Tongue (tissue), 2 donors: Measurements from ENCODE around the gene CABYR. TPM values are rescaled to one million over a fixed set of nuclear protein-coding genes. Genes with fewer than 3 reads are reported as not detected.
"Not testable (repeated sequence)": the region's sequence is repeated elsewhere in the genome, so short reads cannot be mapped to it uniquely, and the experiment has no call there.

ENCODE experiments used
- DNase-seq: peaks from one replicate; pipeline ENCODE4 v3.0.0-alpha.2; 2015
- total RNA-seq: library from RNA; depleted of rRNA; stranded (reverse); fragments of >200 nt; gene quantifications from one replicate; pipeline ENCODE4 v1.2.3, GENCODE V29; 2014

CABYR gene
- total RNA-seq, 1 donor from 2014 or later, result 0.41 TPM

DNA sequence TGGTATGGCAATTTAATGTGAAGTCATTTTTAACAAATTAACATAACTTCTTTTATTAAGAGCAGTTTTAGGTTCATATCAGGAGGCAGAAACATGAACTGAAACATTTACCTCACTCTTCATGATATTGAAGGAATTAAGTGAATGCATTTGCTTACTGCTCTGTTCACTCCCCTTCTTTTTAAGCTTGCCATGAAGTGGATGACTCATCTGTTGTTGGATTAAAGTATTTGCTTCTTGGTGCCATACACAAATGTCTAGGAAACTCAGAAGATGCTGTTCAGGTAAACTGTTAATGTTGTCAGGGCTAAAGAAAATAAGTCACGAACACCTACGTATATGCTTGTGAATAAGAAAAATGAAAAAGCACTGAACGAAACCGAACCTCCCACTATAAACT lies 10.2 kb upstream of the CABYR start:
- no peak for DNase-seq

DNA sequence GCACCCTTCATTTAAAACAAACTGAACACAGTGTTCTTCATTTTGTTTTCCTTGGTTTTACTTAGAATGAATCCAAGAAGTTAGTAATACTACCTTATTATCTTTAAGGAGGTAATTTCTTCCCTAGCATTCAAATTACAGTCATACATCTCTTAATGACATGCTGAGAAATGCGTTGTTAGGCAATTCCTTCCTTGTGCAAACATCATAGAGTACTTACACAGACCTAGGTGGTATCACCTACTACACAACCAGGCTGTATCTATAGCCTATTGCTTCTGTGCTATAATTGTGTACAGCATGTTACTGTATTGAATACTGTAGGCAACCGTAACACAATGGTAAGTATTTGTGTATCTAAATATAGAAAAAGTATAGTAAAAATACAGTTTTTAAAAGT lies 8.4 kb upstream of the CABYR start:
- no peak for DNase-seq

DNA sequence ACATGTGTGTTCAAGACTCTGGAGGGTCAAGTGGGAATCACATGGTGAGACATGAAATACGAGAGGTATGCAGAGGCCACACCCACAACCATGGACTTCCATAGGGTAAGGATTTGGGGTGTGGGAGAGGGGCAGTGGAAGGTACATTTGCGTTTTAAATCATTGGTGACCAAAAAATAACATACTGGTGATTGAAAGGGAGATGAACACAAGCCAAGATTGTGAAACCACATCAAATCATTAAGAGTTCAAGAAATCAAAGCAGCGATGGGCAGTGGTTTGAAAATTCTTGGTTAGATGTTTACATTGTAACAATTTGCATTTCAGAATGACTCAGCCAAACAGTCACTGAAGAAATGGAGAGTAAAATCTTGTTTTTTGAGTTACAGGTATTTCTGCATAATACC lies 1.9 kb upstream of the CABYR start:
- DNase-seq, result no peak

DNA sequence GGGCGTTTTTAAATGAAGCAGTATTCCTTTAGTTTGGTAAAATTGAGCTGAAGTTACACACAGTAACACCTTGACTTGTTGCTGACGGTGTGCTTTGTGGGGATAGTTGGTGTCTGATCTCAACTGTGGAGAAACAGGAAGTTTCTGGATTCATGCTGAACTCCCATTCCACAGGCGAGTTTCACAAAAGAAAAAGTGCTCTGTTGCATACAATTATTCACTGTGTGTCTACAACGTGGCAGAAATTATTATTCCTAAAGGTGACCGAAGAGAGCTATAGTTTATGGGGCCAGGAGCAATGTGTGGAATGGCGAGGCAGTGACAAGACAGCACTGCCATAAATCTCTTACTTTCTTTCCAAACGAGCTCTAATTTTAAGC lies 463 bp upstream of the CABYR start:
- no peak for DNase-seq

DNA sequence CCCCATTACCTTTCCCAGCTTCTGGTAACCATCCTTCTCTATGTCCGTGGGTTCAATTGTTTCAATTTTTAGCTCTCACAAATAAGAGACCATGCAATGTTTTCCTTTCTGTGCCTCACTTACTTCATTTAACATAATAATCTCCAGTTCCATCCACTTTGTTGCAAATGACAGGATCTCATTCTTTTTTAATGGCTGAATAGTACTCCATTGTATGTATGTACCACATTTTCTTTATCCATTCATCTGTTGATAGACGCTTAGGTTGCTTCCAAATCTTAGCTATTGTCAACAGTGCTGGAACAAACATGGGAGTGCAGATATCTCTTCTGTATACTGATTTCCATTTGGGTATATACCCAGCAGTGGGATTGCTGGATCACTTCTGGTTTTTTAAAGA lies 1.8 kb downstream of the CABYR start:
- DNase-seq, result no peak

DNA sequence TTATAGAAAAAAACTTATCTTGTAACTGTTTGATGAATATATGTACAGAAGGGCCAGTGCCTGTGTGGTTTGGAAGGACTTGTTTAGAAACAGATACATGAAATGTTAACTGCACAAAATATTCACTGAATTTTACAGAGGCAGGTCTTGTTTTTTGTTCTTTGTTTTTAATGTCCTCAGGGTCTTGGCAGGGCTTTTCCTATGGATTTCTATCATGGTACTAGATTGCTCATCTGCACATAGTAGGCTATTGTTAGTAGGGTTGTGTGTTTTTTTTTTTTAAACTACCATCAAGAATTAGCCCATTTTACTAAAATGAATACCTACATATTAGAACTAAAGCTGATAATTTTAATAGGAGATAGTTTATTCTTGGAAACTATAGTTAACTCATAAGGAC lies 3.5 kb downstream of the CABYR start:
- DNase-seq, result no peak

DNA sequence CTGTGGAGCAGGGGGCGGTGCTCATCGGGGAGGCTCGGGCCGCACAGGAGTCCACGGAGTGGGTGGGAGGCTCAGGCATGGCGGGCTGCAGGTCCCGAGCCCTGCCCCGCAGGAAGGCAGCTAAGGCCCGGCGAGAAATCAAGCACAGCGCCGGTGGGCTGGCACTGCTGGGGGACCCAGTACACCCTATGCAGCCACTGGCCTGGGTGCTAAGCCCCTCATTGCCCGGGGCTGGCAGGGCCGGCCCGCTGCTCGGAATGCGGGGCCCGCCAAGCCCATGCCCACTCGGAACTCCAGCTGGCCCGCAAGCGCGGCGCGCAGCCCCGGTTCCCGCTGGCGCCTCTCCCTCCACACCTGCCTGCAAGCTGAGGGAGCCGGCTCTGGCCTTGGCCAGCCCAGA lies 10.7 kb downstream of the CABYR start:
- DNase-seq, result not testable (repeated sequence)

DNA sequence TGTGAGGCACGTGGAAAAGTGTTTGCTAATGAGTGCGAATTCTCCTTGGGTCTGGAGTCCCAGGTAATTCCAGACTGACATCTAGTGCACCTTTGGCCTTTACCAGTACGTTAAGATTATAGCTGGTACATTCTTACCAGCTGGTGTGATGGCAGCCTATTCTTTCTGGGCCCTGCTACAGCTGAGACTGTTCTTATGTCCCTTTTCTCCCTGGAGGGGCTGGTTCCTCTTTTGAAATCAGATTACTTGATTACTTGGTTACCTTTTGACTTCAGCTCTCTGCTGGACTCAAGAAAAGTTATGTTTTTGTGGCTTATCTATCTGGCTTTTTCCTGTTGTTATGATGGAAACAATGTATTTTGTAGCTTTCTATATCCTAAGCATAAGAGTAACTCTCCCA lies 14.5 kb downstream of the CABYR start:
- no peak for DNase-seq

DNA sequence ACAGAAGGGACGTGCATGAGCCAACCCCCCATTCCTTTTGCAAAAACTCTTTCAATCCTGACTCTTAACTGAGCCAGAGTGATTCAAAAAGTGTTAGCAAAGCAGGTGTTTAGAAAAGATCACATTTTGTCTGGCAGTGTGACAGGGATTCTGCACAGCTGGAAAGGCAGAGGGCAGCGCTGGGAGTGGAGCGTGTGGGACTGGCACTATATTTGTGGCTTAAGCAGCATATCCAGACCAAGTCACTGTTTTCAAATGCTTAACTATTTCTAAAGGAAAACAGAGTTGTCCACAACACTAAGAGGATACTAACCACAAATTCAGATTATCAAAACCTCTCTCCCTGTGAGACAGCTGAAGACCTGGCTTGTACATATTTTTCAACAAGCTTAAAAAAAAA lies 19.0 kb downstream of the CABYR start:
- DNase-seq, result peak; percentile 45

DNA sequence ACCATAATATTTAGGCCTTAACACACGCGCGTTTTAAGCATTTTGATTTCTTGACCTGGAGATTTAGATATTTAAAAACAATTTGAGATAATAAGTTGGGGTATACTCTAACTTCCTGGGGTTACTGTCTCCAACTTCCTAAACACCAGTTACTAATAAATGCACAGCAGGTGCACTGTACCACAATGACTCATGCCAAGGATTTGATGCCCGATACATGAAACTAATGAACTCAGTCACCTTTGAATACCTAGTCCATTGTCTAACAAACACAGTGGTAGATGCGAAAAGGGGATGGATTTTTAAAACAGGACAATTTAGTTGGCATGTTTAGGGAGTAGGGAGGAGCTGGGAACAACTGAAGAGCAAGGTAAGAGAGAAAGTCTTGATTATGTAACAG lies 21.2 kb downstream of the CABYR start:
- no peak for DNase-seq

DNA sequence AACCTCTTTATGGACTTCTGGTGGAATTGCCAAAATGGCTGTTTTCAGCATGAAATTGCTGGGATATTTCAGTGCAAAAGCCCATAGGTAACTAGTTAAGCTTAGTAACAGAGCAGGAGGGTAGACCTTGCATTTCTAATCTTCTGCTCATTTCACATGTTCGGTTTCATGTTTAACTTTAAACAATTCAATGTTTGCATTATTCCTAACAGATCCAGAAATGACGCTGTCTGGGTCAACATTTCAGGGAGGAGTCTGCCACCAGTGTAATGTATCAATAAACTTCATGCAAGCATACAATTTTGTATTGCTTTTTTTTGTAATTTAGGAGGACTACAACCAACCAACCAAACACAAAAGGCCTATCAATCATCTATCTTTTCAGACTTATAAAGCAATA lies 22.4 kb downstream of the CABYR start:
- DNase-seq, result no peak

DNA sequence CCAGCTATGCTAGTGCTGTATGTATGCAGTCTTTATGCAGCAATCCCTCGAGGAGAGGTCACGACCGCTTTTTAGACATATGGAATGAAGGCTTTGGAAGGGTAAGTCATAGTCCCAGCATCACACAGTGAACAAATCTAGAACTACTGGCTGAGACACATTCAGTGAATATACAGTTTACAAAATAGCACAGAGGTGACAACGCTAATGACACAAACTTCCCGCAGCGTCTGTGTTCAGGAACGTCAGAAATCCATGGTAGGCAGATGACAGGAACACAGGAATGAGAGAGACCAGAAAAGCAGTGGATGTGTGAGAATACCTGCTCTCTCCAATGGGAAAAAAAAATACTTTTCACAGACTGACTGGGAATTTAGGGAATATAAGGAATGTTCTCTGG lies 29.6 kb downstream of the CABYR start:
- DNase-seq, result no peak

DNA sequence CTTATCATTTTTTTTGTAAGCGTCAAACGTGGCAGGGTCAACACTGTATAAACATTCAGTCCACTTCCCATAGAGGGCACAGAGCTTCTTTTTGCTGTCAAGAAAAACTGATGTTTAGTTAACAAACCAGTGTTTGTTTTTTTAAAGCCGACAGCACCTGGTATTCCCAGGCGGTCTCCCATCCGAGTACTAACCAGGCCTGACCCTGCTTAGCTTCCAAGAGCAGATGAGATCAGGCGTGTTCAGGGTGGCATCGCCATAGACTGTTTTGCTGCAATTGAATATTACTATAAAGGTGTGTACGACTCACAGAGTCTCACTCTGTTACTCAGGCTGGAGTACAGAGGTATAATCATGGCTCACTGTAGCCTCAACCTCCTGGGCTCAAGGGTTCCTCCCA lies 31.5 kb downstream of the CABYR start:
- DNase-seq, result no peak

DNA sequence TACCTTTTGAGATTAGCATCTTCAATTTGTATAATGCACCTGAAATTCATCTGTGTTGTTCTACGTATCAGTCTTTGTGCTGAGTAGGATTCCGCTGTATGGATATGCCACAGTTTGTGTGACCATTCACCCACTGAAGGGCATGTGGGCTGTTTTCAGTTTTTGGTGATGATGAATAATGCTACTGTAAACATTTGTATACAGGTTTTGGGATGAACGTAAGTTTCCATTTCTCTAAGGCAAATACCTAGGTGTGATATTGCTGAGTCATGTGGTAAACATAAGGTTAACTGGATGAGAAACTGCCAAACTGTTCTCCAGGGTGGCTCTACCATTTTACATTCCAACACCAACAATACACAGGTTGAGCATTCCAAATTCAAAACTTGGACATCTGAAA lies 35.1 kb downstream of the CABYR start:
- DNase-seq, result no peak

DNA sequence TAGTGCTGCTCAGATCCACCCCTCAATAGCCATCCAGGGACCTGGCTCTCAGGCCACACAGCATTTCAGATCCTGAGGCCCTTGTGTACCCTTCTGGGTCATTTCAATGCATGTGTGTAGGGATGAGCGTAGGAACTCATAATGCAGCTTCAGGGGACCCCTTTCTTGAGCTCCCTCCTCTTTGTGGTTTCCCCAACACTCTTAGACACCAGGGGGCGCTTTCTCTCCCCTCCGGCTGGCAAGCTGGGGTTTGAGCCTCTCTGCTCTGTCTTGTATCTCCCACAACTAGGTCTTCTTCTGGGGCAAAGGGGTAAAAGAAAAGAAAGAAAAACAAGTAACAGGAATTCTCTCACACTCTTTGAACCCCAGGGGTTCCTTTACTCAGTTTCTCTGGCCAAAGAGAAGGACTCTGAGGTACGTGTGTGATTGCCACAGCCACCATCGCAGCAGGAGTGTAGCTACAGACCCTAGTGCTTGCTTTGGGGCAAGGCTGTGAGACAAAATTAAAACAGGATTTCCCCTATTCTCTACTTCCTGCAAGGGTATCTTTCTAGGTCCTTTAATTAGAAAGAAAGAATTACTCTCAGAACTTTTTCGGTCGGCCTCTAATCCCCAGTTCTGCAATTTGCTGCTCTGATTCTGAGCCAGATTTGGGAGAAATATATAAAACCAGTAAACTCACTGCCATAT lies 38.0 kb downstream of the CABYR start:
- peak; percentile 71 for DNase-seq

DNA sequence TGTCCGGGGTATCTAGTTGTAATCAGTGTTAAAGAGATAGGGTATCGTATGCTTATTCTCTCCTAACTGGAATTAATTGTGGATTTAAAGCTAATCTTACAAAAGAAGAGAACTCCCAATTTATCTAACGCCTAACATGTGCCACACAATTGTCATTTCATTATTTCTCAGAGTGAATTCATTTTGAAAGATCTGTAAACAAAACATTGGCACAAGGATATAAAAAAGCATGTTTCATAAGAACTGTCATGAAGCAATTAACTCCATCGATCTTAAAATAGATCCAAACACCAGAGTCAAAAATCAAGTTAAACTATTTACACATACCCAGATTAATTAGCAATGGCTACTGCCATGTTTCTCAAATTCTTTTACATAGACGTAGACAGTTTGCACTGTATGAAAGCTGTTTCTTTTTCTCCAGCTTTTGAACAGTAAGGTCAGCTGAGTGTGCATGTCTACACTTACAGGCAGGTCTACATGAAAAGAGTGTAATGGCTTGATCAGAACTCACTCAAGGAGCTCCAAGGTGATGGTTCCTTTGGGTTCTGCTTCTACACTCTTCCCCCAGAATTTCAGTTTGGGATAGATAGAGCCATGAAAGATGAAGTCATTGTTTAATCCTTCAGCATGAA lies 38.8 kb downstream of the CABYR start:
- DNase-seq, result no peak

DNA sequence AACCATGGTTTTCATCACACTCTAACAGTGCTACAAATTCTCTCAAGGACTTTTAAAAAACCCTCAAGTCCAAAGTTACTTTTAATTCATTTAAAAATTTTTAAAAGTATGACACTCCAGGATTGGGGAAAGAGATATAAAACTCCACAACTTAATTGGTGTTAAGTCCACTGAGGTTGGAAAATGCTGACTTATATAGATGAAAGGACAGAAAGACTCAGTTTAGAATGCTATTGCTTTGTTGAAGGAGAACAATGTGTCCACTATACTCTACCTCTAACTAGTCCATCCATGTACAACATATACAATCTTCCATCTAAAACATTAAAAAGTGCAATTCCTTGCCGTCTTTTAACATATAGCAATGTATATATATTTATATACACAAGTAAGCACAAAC lies 41.2 kb downstream of the CABYR start:
- no peak for DNase-seq

DNA sequence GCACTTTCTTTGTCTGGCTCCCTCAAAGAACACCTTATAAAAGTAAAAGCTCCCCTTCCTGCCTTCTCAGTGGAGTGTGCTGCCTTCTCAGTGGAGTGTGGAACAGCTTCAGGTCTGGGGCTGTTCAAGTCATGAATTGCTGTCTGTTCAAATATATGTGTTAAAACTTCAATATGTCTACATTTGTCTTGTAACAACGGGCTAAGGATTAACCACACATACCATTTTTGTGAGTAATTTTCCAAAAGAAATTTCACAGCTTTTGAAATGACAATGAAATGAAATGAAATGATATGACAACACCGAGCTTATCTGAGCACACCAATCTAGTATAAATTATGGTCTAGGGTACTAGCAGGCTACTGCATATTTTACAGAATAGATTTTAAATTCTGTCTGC lies 42.9 kb downstream of the CABYR start:
- DNase-seq, result no peak

DNA sequence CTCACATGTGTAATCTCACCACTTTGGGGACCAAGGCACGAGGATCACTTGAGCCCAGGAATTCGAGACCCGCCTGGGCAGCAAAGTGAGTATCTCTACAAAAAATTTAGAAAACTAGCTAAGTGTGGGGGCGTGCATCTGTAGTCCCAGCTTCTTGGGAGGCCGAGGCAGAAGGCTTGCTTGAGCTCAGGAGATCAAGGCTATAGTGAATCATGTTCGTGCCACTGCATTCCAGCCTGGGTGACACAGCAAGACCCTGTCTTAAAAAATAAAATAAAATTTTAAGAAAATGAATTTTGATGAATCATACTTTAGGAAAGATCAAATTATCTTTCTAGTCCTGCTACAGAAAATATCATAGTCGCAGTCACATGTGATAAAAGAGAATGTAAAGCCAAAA lies 46.9 kb downstream of the CABYR start:
- no peak for DNase-seq

DNA sequence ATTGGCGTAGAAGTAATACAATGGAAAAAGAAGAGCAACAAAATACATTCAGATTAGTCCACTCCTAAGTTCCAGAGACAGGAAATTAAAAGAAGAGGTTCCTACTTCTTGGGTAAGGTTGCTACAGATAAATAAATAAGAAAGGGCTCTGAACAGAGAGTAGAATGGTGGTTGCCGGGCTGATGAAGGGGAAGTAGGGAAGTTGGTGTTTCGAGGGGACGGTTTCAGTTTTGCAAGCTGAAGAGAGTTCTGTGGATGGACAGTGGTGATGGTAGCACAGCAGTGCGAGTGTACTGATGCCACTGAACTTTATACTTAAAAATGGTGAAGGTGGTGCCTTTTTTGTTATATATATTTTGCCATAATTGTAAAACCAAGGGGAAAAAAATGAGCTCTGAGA lies 48.2 kb downstream of the CABYR start:
- DNase-seq, result no peak

DNA sequence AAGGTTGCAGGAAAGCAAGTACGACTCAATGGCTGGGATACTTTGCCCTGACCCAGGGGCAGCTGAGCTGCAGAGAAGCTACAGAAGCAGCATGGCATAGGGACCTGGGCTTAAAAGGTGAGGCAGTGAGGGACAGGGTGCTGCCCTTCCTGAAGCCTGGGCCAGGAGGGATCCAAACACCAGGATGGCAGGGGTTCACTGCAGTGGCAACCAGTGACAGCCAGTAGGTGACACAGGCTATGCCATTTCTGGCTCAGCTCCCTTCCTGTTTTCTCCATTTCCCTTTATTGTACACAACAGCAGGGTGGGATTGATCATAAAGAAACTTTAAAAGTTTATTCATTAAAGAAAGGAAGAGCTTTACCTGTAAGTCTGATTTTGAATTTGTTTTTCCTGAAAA lies 48.8 kb downstream of the CABYR start:
- DNase-seq, result no peak

DNA sequence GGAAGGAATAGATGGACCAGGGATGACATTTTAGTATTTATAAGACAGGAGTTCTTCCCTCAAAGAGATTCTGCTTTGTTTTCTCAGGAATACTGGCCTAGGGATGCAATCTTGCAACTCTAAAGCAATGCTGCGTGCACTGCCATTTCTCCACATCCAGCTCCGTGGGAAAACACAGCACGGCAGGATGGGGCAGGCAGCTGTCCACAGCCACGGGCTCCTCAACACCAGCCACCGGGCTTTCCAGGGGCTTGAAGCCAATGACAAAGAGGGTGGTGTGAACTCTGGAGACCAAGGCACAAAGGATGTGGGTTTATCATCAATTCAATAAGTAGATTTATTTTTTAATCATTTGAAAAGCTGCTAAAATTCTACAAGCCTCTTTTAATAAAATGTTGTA lies 49.3 kb downstream of the CABYR start:
- no peak for DNase-seq

DNA sequence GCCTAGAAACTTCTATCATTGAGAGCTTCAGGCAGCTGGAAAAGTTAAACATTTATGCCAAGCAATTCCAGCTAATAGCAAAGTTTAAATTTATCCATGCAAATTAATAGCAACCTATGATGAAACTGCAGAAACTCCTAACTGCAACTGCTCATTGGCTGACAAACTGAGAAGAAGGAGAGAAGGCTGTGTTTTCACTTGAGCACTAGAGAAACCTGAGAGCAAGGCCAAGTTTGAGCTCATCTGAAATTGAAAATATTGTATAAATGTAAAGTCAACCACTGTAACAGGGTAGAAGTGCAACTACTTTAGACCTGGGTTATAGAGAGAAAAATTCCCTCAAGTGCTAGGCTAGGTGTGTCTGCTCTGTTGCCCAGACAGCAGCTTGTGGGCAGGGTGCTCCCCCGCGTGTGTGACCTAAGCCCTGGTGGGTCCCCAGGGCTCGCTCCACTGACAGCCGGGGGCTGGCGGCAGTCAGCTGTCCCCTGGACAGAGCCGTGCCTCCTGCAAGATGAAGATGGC lies 50.2 kb downstream of the CABYR start:
- DNase-seq, result peak; percentile 36

DNA sequence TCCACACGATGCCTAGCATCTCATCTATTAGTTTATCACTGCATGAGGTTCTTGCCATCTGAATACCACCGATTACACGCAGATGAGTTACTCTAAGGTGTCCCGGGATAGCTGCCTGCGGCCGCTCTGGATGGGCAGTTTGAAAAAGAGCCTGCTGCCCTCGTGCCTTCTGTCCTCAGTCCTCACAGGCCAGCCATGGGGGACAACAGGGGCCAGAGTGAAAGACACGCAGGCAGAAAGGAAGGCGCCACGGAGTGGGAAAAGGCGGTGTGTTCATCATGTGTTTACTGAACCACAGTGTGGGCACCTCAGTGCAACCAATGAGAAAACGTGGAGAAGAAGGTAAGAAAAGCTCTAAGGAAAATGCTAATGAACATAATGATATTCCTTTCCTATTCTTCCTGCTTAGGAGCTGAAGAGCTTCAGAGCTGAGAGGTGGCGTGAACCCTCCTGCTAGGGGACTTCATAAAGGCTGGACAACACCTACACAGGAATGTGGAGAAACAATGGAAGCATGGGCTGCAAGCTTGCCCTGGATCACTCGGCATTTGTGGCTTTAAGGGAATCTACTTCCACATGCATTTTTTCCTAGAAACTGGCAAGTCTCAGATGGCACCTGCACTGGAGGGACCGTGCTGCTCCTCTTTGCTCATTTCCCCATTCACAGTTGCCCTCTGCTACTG lies 50.9 kb downstream of the CABYR start:
- DNase-seq, result no peak
